ENCODE results near the gene BTN1A1. TPM values are rescaled to one million over a fixed set of nuclear protein-coding genes. Genes with fewer than 3 reads are reported as not detected.
"Not testable (repeated sequence)": the region's sequence is repeated elsewhere in the genome, so short reads cannot be mapped to it uniquely, and the experiment has no call there.

The BTN1A1 gene
- total RNA-seq, 1 donor from 2014 or later = not detected

GRCh38 chr6:26520237-26520849 lies 20.2 kb downstream of the BTN1A1 start:
- Histone ChIP-seq H3K27me3 (ENCODE audit: control insufficient read depth, insufficient read depth, low read length) (no peaks in the 10 kb centered on the region), H3K4me3 (ENCODE audit: low read depth, low read length) (peak overlapping the region; percentile 22), H3K36me3 (ENCODE audit: control insufficient read depth, insufficient read depth, low read length) (no peaks in the 10 kb centered on the region)
- TF ChIP-seq CTCF (IDR thresholded peaks at IDR 0.05; ENCODE audit: insufficient read depth, low read length, severe bottlenecking) = no peak
- FAIRE-seq = no peak
- DNase-seq (ENCODE audit: low read depth) = peak; percentile 46

- Histone ChIP-seq H3K4me3 (ENCODE audit: low read depth, low read length) (peak overlapping the region; percentile 53), H3K27me3 (ENCODE audit: control insufficient read depth, insufficient read depth, low read length) (no peaks in the 10 kb centered on the region), H3K36me3 (ENCODE audit: control insufficient read depth, insufficient read depth, low read length) (no peaks in the 10 kb centered on the region)
- DNase-seq (ENCODE audit: low read depth) = peak; percentile 62
- TF ChIP-seq CTCF (IDR thresholded peaks at IDR 0.05; ENCODE audit: insufficient read depth, low read length, severe bottlenecking) = no peak
- no peak for FAIRE-seq
Observed at GRCh38 chr6:26520850-26521599, 20.9 kb downstream of the BTN1A1 start.

GRCh38 chr6:26521600-26522391 lies 21.7 kb downstream of the BTN1A1 start:
- H3K36me3 ChIP-seq (ENCODE audit: control insufficient read depth, insufficient read depth, low read length) = no peaks in the 10 kb centered on the region
- FAIRE-seq (no peak), DNase-seq (ENCODE audit: low read depth) (peak; percentile 48)
- H3K4me3 ChIP-seq (ENCODE audit: low read depth, low read length) = peak overlapping the region; percentile 53
- no peaks in the 10 kb centered on the region for H3K27me3 ChIP-seq (ENCODE audit: control insufficient read depth, insufficient read depth, low read length)
- peak; percentile 41 for TF ChIP-seq CTCF (IDR thresholded peaks at IDR 0.05; ENCODE audit: insufficient read depth, low read length, severe bottlenecking)

GRCh38 chr6:26522486-26523228 lies 22.6 kb downstream of the BTN1A1 start:
- peak; percentile 63 for DNase-seq (ENCODE audit: low read depth)
- FAIRE-seq; H3K27me3 ChIP-seq (ENCODE audit: control insufficient read depth, insufficient read depth, low read length); H3K36me3 ChIP-seq (ENCODE audit: control insufficient read depth, insufficient read depth, low read length): not testable (repeated sequence)
- peak overlapping the region; percentile 53 for H3K4me3 ChIP-seq (ENCODE audit: low read depth, low read length)

GRCh38 chr6:26524314-26524713 lies 24.2 kb downstream of the BTN1A1 start:
- H3K27me3 ChIP-seq (ENCODE audit: control insufficient read depth, insufficient read depth, low read length); H3K4me3 ChIP-seq (ENCODE audit: low read depth, low read length); FAIRE-seq; DNase-seq (ENCODE audit: low read depth); H3K36me3 ChIP-seq (ENCODE audit: control insufficient read depth, insufficient read depth, low read length): not testable (repeated sequence)

GRCh38 chr6:26524722-26525370 lies 24.7 kb downstream of the BTN1A1 start:
- no peak for DNase-seq (ENCODE audit: low read depth)
- no peak for TF ChIP-seq CTCF (IDR thresholded peaks at IDR 0.05; ENCODE audit: insufficient read depth, low read length, severe bottlenecking)
- no peak for FAIRE-seq
- Histone ChIP-seq H3K27me3 (ENCODE audit: control insufficient read depth, insufficient read depth, low read length) (no peaks in the 10 kb centered on the region), H3K36me3 (ENCODE audit: control insufficient read depth, insufficient read depth, low read length) (no peaks in the 10 kb centered on the region), H3K4me3 (ENCODE audit: low read depth, low read length) (no peak overlapping the region)
